GM12878 (cell line): ENCODE measurements around the gene UVRAG. TPM values are rescaled to one million over a fixed set of nuclear protein-coding genes. Genes with fewer than 3 reads are reported as not detected.

ENCODE experiments used
- ATAC-seq: fragments of 200-7000 bp; cut with Tn5 transposase; 3 replicates; pipeline ENCODE4 v1.9.1; 2020; ENCODE audit warnings: mild to moderate bottlenecking, moderate library complexity
- BruUV-seq: library from RNA; stranded (reverse); fragments of 400-500 nt; replicated peaks from 2 replicates; lab custom pipeline; 2021; lab: Mats Ljungman, UMichigan
- CTCF ChIA-PET: fragments of 300-600 bp; sonication (Branson Sonifier 250); formaldehyde crosslinking; extraction: SDS; loops from one replicate; lab custom pipeline; 2021; ENCODE audit warnings: inconsistent platforms; lab: Yijun Ruan, JAX
- POLR2A ChIA-PET: fragments of 350-600 bp; formaldehyde crosslinking; extraction: SDS; loops from one replicate; lab custom pipeline; 2021; ENCODE audit warnings: inconsistent platforms; lab: Charles Lee
- RAD21 ChIA-PET: fragments of 300-600 bp; sonication (Branson Sonifier 250); formaldehyde crosslinking; loops from one replicate; lab custom pipeline; 2023; ENCODE audit warnings: antibody characterized with exemption; ENCODE audit not compliant: unreplicated experiment; lab: Charles Lee
- SMC1A ChIA-PET: fragments of 300-600 bp; sonication (Branson Sonifier 250); formaldehyde crosslinking; loops from one replicate; lab custom pipeline; 2023; ENCODE audit not compliant: unreplicated experiment, uncharacterized antibody; lab: Charles Lee
- DNase-seq: peaks from one replicate; pipeline ENCODE4 v3.0.0-alpha.2; 2011; ENCODE audit warnings: low read depth, low spot score
- FAIRE-seq: peaks from 3 replicates; lab custom pipeline; 2011; peaks lifted over from hg19 to GRCh38; lab: Jason Lieb, UNC
- H2AFZ ChIP-seq: 2 replicates; pipeline ENCODE4 v1.6.0; 2011; ENCODE audit warnings: low read depth, low read length, control low read depth; ENCODE audit not compliant: control insufficient read depth
- H3K27ac ChIP-seq: 2 replicates; pipeline ENCODE4 v1.5.1; 2011; ENCODE audit warnings: control low read depth; ENCODE audit not compliant: control insufficient read depth, insufficient read depth
- H3K27me3 ChIP-seq, 2 experiments: replicated peaks in 1 of 2; 2 replicates each; pipeline versions ENCODE4 v1.6.0 to v1.6.1; 2011; ENCODE audit warnings: low read length in 1 of 2; ENCODE audit not compliant: control insufficient read depth in 2 of 2, insufficient read depth in 2 of 2
- H3K36me3 ChIP-seq, 2 experiments: 2 replicates each; pipeline ENCODE4 v1.5.1; 2011; ENCODE audit warnings: low read length in 1 of 2; ENCODE audit not compliant: control insufficient read depth in 2 of 2, insufficient read depth in 2 of 2
- H3K4me1 ChIP-seq: 2 replicates; pipeline ENCODE4 v1.6.1; 2011; ENCODE audit warnings: mild to moderate bottlenecking, low read length, moderate library complexity, mixed read lengths; ENCODE audit not compliant: control insufficient read depth, insufficient read depth
- H3K4me2 ChIP-seq: 2 replicates; pipeline ENCODE4 v1.6.0; 2011; ENCODE audit warnings: control low read depth; ENCODE audit not compliant: control insufficient read depth, insufficient read depth
- H3K4me3 ChIP-seq: fragments of 200-600 bp; sonication (generic); 2 replicates; pipeline ENCODE4 v1.5.1; 2016
- H3K79me2 ChIP-seq: 2 replicates; pipeline ENCODE4 v1.6.0; 2011; ENCODE audit warnings: low read length; ENCODE audit not compliant: control insufficient read depth, insufficient read depth
- H3K9ac ChIP-seq: 2 replicates; pipeline ENCODE4 v1.8.0; 2011; ENCODE audit warnings: low read length, control low read depth, mixed read lengths; ENCODE audit not compliant: control insufficient read depth, insufficient read depth
- H3K9me3 ChIP-seq: replicated peaks from 3 replicates; pipeline ENCODE4 v1.5.1; 2011; ENCODE audit warnings: mild to moderate bottlenecking, low read length; ENCODE audit not compliant: control insufficient read depth, insufficient read depth
- H4K20me1 ChIP-seq: 2 replicates; pipeline ENCODE4 v1.6.0; 2011; ENCODE audit not compliant: control insufficient read depth, insufficient read depth
- CBX5 ChIP-seq: sonication (generic); IDR thresholded peaks from 2 replicates; pipeline ENCODE4 v1.6.1; 2016; ENCODE audit warnings: low read depth, moderate library complexity, mild to moderate bottlenecking, inconsistent platforms
- EED ChIP-seq: sonication (generic); IDR thresholded peaks from 2 replicates; pipeline ENCODE4 v1.6.1; 2016; ENCODE audit warnings: antibody characterized with exemption, low read depth
- FOXM1 ChIP-seq: IDR thresholded peaks from 2 replicates; pipeline ENCODE4 v1.6.1; 2012; ENCODE audit warnings: low read depth, mild to moderate bottlenecking, inconsistent platforms, low read length, moderate library complexity
- GABPA ChIP-seq: IDR thresholded peaks from 2 replicates; pipeline ENCODE4 v1.6.1; 2014; ENCODE audit warnings: antibody characterized with exemption, low read depth, mild to moderate bottlenecking, inconsistent platforms
- HDGF ChIP-seq: fragments of 450-650 bp; IDR thresholded peaks from 2 replicates; pipeline ENCODE4 v1.6.1; 2016; ENCODE audit warnings: antibody characterized with exemption
- IKZF1 ChIP-seq: fragments of 450-650 bp; conservative IDR thresholded peaks from 2 replicates; pipeline ENCODE4 v1.6.1; 2017; ENCODE audit warnings: antibody characterized with exemption, mild to moderate bottlenecking
- KLF5 ChIP-seq: fragments of 450-650 bp; IDR thresholded peaks from 2 replicates; pipeline ENCODE4 v1.6.1; 2014; ENCODE audit warnings: mild to moderate bottlenecking; ENCODE audit not compliant: partially characterized antibody
- NR2C1 ChIP-seq: fragments of 450-650 bp; IDR thresholded peaks from 2 replicates; pipeline ENCODE4 v1.6.1; 2017; ENCODE audit warnings: antibody characterized with exemption, mild to moderate bottlenecking, moderate library complexity
- PAX8 ChIP-seq: fragments of 450-650 bp; IDR thresholded peaks from 2 replicates; pipeline ENCODE4 v1.6.1; 2017; ENCODE audit warnings: mild to moderate bottlenecking, moderate library complexity
- POLR2A ChIP-seq: IDR thresholded peaks from 2 replicates; pipeline ENCODE4 v1.6.1; 2011; ENCODE audit warnings: low read depth, mild to moderate bottlenecking, low read length
- SMAD5 ChIP-seq: IDR thresholded peaks from 2 replicates; pipeline ENCODE4 v1.6.1; 2016; ENCODE audit warnings: antibody characterized with exemption, low read depth
- SREBF2 ChIP-seq: IDR thresholded peaks from 2 replicates; pipeline ENCODE4 v1.6.1; 2012; ENCODE audit warnings: mild to moderate bottlenecking, low read length
- ZNF217 ChIP-seq: fragments of 450-650 bp; IDR thresholded peaks from 2 replicates; pipeline ENCODE4 v1.6.1; 2017; ENCODE audit warnings: antibody characterized with exemption, mild to moderate bottlenecking
- ZNF24 ChIP-seq: fragments of 450-650 bp; IDR thresholded peaks from 2 replicates; pipeline ENCODE4 v1.6.1; 2017; ENCODE audit warnings: antibody characterized with exemption, mild to moderate bottlenecking
- ZZZ3 ChIP-seq: IDR thresholded peaks from 2 replicates; pipeline ENCODE4 v1.6.1; 2011; ENCODE audit warnings: low read depth; ENCODE audit not compliant: control insufficient read depth, insufficient read length
- WGBS: methylation state at CpG from one replicate; pipeline ENCODE4 v1.1.6; 2016; ENCODE audit warnings: low lambda C conversion rate; ENCODE audit not compliant: insufficient replicate concordance, insufficient coverage; ENCODE audit errors: missing lambda C conversion rate; 5-methylcytosine and 5-hydroxymethylcytosine counted together
- in situ Hi-C: fragments of 300-500 bp; cut with MboI; formaldehyde crosslinking; loops from 9 replicates; pipeline ENCODE4 v1.14.3; 2018; ENCODE audit warnings: mixed read lengths
- intact Hi-C: fragments of 100-400 bp; cut with micrococcal nuclease; formaldehyde crosslinking; loops from one replicate; pipeline ENCODE4 v1.14.2; 2022; ENCODE audit not compliant: unreplicated experiment
- polyA plus RNA-seq, 11 experiments: library from polyadenylated mRNA; depleted of rRNA in 4 of 11; unstranded in 6 of 11; stranded (reverse) in 5 of 11; fragments of >200 nt; fragmentation: Nextera tagmentation in 4 of 11; fragmentation: Illumina TruSeq in 1 of 11; extraction: Ambion mirVana in 4 of 11; extraction: Trizol in 1 of 11; gene quantifications; 1 replicate in 1 of 11; 2 replicates in 10 of 11; pipeline versions ENCODE4 v1.2.1 to v1.2.3, GENCODE V29; 2011 to 2016; ENCODE audit warnings: inconsistent platforms in 2 of 11, missing spikeins in 2 of 11, low read depth in 1 of 11
- total RNA-seq, 4 experiments: library from RNA; depleted of rRNA in 3 of 4; stranded (reverse); fragments of >200 nt in 3 of 4; fragmentation: Illumina TruSeq in 1 of 4; extraction: Trizol in 1 of 4; gene quantifications; 2 replicates each; pipeline versions ENCODE4 v1.2.1 to v1.2.3, GENCODE V29; 2013 to 2021

The UVRAG gene
- total and polyA plus RNA-seq, 10 of the 15 experiments (the other 5 are each of a cell fraction or from before 2014, with no cell fraction given), result 7.0 to 43.4 (median 37.0) TPM

GRCh38 chr11:76004400-76004799 is 189.4 kb downstream of the UVRAG start:
- Histone ChIP-seq H3K36me3 (peaks cover 6 to 41% of the 10 kb centered on the region in 2 experiments), H3K4me1 (no peaks in the 10 kb centered on the region), H2AFZ (no peak overlapping the region), H3K27ac (no peak overlapping the region), H3K27me3 (no peaks in the 10 kb centered on the region), H3K9ac (no peak overlapping the region)
- intact Hi-C loops, result no loop called here
- 100% methylated on average over 3 of the region's 3 CpGs for WGBS
- no peak for ATAC-seq
- SMC1A ChIA-PET, result interaction anchor here (0.6 kb wide), 1 partner anchor 105 kb away, joined by 3 read pairs; no protein-coding TSS in a partner anchor
- CTCF ChIA-PET, result interaction anchor here (0.9 to 1.4 kb wide), 2 partner anchors 11 to 85 kb away, joined by 3 read pairs; no protein-coding TSS in a partner anchor
- no peak for TF ChIP-seq CBX5
- no peak for TF ChIP-seq ZNF217
- TF ChIP-seq SREBF2, result no peak
- TF ChIP-seq ZNF24, result peak; percentile 90
- TF ChIP-seq, all 136 proteins: peak for 1
- no TSS peak for BruUV-seq
- DNase-seq (no peak), FAIRE-seq (no peak)
- Histone ChIP-seq H3K9me3 (peaks cover 3% of the 10 kb centered on the region; the same call in 2 of the 3 replicates), H3K79me2 (no peaks in the 10 kb centered on the region), H3K4me3 (no peak overlapping the region), H3K4me2 (no peak overlapping the region), H4K20me1 (no peaks in the 10 kb centered on the region; the same call in 1 of the 2 replicates)
- ChIA-PET RAD21 (no interaction called here), POLR2A (interaction anchor here (0.7 to 0.9 kb wide), 2 partner anchors 8 to 1390 kb away, joined by 3 read pairs; no protein-coding TSS in a partner anchor)
- in situ Hi-C loops, result no loop called here

- Histone ChIP-seq H4K20me1 (no peaks in the 10 kb centered on the region; the same call in 1 of the 2 replicates), H3K36me3 (peaks cover 6 to 37% of the 10 kb centered on the region in 2 experiments), H3K79me2 (no peaks in the 10 kb centered on the region), H2AFZ (no peak overlapping the region), H3K9me3 (no peaks in the 10 kb centered on the region; the same call in 2 of the 3 replicates), H3K4me2 (no peak overlapping the region), H3K9ac (no peak overlapping the region), H3K27ac (no peak overlapping the region), H3K27me3 (no peaks in the 10 kb centered on the region), H3K4me1 (no peaks in the 10 kb centered on the region), H3K4me3 (no peak overlapping the region)
- in situ Hi-C loops (no loop called here), intact Hi-C loops (no loop called here)
- ATAC-seq (no peak), DNase-seq (no peak), FAIRE-seq (no peak)
- POLR2A ChIA-PET, result no interaction called here
- SMC1A ChIA-PET, result interaction anchor here (1.1 kb wide), 1 partner anchor 9 kb away, joined by 4 read pairs; no protein-coding TSS in a partner anchor
- CTCF ChIA-PET, result interaction anchor here (1.2 kb wide), 1 partner anchor 11 kb away, joined by 3 read pairs; no protein-coding TSS in a partner anchor
- BruUV-seq, result no TSS peak
- RAD21 ChIA-PET, result no interaction called here
- WGBS, result 96% methylated on average over 3 of the region's 3 CpGs
- TF ChIP-seq SMAD5 (no peak), HDGF (no peak), PAX8 (no peak), KLF5 (no peak), ZZZ3 (no peak), IKZF1 (no peak), NR2C1 (no peak), FOXM1 (no peak), EED (no peak), POLR2A (no peak), GABPA (no peak)
Observed at GRCh38 chr11:76005756-76006155, 190.7 kb downstream of the UVRAG start.
